Calu3 (cell line): ENCODE measurements around the gene SLC33A1. TPM values are rescaled to one million over a fixed set of nuclear protein-coding genes. Genes with fewer than 3 reads are reported as not detected.
A peak's percentile ranks its signal among the peaks of the same experiment; 100 is the strongest.

Experiments
- BruUV-seq: library from RNA; stranded (reverse); fragments of 400-500 nt; replicated peaks from 2 replicates; lab custom pipeline; 2021; lab: Mats Ljungman, UMichigan
- CTCF ChIA-PET: fragments of 300-600 bp; sonication (Branson Sonifier 250); formaldehyde crosslinking; loops from one replicate; lab custom pipeline; 2022; ENCODE audit warnings: antibody characterized with exemption; lab: Charles Lee
- DNase-seq: peaks from one replicate; pipeline ENCODE4 v3.0.0; 2022
- H3K27ac Mint-ChIP-seq: one replicate; pipeline ENCODE4 v1.8.0; 2022; ENCODE audit warnings: mixed read lengths; ENCODE audit not compliant: unreplicated experiment
- H3K27me3 Mint-ChIP-seq: one replicate; pipeline ENCODE4 v1.8.0; 2022; ENCODE audit warnings: mixed read lengths; ENCODE audit not compliant: unreplicated experiment
- H3K36me3 Mint-ChIP-seq: one replicate; pipeline ENCODE4 v1.8.0; 2022; ENCODE audit warnings: mild to moderate bottlenecking, moderate library complexity, mixed read lengths; ENCODE audit not compliant: insufficient read depth, unreplicated experiment
- H3K4me1 Mint-ChIP-seq: one replicate; pipeline ENCODE4 v1.8.0; 2022; ENCODE audit warnings: mild to moderate bottlenecking, low read depth, mixed read lengths; ENCODE audit not compliant: unreplicated experiment
- H3K4me3 Mint-ChIP-seq: one replicate; pipeline ENCODE4 v1.8.0; 2022; ENCODE audit warnings: mild to moderate bottlenecking, low read depth, moderate library complexity, mixed read lengths; ENCODE audit not compliant: unreplicated experiment
- H3K9me3 Mint-ChIP-seq: one replicate; pipeline ENCODE4 v1.8.0; 2022; ENCODE audit warnings: low read depth, mixed read lengths; ENCODE audit not compliant: unreplicated experiment
- CTCF ChIP-seq: fragments of 200-600 bp; IDR thresholded peaks from one replicate; pipeline ENCODE4 v1.8.0; 2022; ENCODE audit warnings: antibody characterized with exemption; ENCODE audit not compliant: unreplicated experiment
- intact Hi-C: fragments of 100-400 bp; cut with micrococcal nuclease; formaldehyde crosslinking; loops from one replicate; pipeline ENCODE4 v1.10.0; 2022; ENCODE audit not compliant: unreplicated experiment
- total RNA-seq: library from RNA; stranded (reverse); gene quantifications from 2 replicates; pipeline ENCODE4 v1.2.3, GENCODE V29; 2022

The SLC33A1 gene
- total RNA-seq, 1 experiment from 2014 or later, result 72.0 TPM

- no peak for TF ChIP-seq CTCF
- no TSS peak for BruUV-seq
- intact Hi-C loops, result no loop called here
- Mint-ChIP-seq H3K27ac (no peak overlapping the region), H3K4me3 (no peak overlapping the region), H3K9me3 (peaks cover 5% of the 10 kb centered on the region), H3K4me1 (peaks cover 12% of the 10 kb centered on the region), H3K36me3 (no peaks in the 10 kb centered on the region), H3K27me3 (no peaks in the 10 kb centered on the region)
- DNase-seq, result no peak
- CTCF ChIA-PET, result interaction anchor here (1.4 kb wide), 1 partner anchor 11 kb away, joined by 11 read pairs; no protein-coding TSS in a partner anchor
Measured at GRCh38 chr3:155792532-155792931, 61.7 kb downstream of the SLC33A1 start.

DNA sequence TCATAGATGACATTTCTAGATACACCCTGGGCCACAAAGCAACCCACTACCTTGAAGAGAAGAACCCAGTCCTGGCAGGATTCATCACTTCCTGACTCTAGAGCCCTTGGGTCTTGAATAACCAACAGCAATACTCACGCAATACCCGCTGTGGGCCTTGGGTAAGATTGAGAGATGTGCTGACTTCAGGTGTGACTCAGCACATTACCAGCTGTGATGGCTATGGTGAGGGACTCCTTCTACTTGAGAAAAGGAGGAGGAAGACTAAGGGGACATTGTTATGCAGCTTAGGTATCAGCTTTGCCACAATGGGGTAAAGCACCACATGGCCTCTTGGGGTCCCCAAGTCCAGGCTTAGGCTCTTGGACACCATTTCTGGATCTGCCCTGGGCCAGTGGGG is 63.0 kb downstream of the SLC33A1 start:
- TF ChIP-seq CTCF, result no peak
- Mint-ChIP-seq H3K9me3 (peaks cover 4% of the 10 kb centered on the region), H3K27ac (no peak overlapping the region), H3K4me1 (peaks cover 12% of the 10 kb centered on the region), H3K4me3 (no peak overlapping the region), H3K27me3 (no peaks in the 10 kb centered on the region), H3K36me3 (no peaks in the 10 kb centered on the region)
- no peak for DNase-seq
- intact Hi-C loops, result no loop called here
- BruUV-seq, result no TSS peak
- CTCF ChIA-PET, result no interaction called here

- Mint-ChIP-seq H3K9me3 (no peaks in the 10 kb centered on the region), H3K4me1 (peaks cover 17% of the 10 kb centered on the region), H3K36me3 (no peaks in the 10 kb centered on the region), H3K4me3 (no peak overlapping the region), H3K27ac (no peak overlapping the region), H3K27me3 (no peaks in the 10 kb centered on the region)
- BruUV-seq, result no TSS peak
- intact Hi-C loops, result no loop called here
- CTCF ChIA-PET, result interaction anchor here (0.7 kb wide), 3 partner anchors 73 to 709 kb away, joined by 3 to 4 read pairs (median 4); no protein-coding TSS in a partner anchor
- DNase-seq, result no peak
- no peak for TF ChIP-seq CTCF
Measured at GRCh38 chr3:155790272-155790925, 63.8 kb downstream of the SLC33A1 start.

DNA sequence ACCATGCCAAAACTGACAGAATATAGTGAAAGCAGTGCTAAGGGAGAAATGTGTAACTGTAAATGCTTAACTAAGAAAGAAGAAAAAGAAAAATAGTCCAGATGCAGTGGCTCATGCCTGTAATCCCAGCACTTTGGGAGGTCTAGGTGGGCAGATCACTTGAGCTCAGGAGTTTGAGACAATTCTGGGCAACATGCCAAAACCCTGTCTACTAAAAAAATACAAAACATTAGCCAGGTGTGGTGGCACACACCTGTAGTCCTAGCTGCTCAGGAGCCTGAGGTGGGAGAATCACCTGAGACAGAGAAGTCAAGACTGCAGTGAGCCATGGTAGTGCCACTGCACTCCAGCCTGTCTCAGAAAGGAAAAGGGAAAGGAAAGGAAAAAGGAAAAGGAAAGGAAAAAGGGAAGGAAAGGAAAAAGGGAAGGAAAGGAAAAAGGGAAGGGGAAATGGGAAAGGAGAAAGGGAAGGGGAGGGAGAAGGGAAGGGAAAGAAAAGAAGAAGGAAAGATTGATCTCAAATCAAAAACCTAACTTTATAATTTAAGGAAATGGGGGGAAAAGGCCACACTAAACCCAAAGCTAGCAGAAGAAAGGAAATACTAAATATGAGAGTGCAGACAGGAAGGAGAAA is 68.4 kb downstream of the SLC33A1 start:
- no TSS peak for BruUV-seq
- Mint-ChIP-seq H3K27me3 (no peaks in the 10 kb centered on the region), H3K36me3 (no peaks in the 10 kb centered on the region), H3K4me3 (no peak overlapping the region), H3K4me1 (peaks cover 5% of the 10 kb centered on the region), H3K27ac (no peak overlapping the region), H3K9me3 (peaks cover 4% of the 10 kb centered on the region)
- no peak for TF ChIP-seq CTCF
- peak; percentile 14 for DNase-seq
- CTCF ChIA-PET, result interaction anchor here (1.8 kb wide), 1 partner anchor 20 kb away, joined by 8 read pairs; the partner anchor contains the start of gene C3orf33
- intact Hi-C loops, result no loop called here
